Measurements from ENCODE around the gene ETFB.
"Not testable (repeated sequence)": the region's sequence is repeated elsewhere in the genome, so short reads cannot be mapped to it uniquely, and the experiment has no call there.

ETFB gene

DNA sequence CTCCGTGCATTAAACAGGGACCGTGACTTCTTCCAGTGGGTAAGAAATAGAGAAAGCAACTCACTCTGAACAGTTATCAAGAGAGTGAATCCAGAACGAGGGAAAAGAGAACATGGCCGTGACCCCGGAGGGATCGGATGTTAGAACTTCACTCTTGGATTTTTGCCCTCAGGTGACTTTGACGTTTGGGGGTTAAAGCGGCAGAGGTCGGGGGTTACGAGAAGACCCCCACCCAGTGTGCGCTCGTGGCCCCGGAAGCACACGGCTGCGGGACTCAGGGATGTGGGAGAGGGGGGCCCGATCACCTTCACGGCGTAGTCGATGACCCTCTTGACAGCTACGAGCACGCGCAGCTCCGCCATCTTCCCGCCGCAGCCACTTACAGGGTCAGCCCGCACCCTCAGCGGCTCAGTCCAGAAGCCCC is at the start of gene ETFB:
Gene ETFB, minus strand, starts transcription at position 424 of the 424 bp plus-strand sequence. Its CDS starts 62 bp downstream, at position 362.
- no peak for DNase-seq

DNA sequence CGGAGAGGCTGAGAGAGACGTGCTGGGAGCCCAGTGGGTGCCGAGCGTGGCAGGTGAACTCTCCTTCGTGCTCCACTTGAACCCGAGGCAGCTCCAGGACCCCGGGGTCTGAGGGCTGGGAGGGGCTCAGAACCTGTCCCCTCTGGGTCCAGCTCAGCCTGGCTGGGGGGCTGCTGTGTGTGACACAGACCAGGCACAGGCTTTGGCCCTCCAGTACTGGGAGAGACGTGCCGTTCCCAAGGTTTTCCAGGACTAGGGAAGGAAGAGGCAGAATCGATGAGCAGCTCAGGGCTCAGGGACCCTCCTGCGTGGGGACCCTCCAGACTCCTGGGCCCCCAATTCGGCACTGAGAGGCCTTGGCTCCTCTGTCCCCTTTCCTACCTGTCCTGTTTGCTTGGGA is 49.0 kb upstream of the ETFB start:
- DNase-seq, result no peak

DNA sequence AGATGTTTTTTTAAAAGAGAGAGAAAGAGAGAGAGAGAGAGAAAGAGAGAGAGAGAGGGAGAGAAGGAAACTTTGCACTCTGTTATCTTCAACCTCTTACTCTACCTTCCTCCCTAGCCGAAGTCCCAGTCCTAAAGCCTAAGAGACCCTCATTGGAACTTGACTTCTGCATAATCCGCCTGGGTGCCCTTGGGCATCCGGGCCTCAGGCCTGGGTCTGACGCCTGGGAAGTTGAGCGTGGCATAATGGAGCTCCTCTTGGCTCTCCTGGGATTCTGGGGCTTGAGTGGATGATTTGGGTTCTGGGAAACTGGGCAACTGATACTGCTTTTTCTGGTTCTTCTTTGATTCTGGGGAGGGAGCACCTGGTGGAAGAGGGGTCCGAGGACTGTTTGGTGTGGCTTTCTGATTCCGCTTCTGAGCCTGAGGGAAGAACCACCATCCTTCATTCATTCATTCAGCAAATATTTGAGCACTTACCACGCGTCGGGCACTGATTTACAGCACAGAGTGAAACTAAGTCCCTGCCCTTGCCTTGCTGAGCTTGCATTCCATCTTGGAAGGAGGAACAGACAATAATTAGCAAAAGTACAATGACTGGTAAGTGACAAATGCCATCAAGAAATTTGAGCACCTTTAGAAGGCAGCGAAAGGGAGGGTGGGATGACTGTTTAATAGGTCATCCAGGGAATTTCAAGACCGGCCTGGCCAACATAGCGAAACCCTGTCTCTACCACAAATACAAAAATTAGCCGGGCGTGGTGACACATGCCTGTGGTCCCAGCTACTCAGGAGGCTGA is 45.0 kb upstream of the ETFB start:
- DNase-seq, result no peak

DNA sequence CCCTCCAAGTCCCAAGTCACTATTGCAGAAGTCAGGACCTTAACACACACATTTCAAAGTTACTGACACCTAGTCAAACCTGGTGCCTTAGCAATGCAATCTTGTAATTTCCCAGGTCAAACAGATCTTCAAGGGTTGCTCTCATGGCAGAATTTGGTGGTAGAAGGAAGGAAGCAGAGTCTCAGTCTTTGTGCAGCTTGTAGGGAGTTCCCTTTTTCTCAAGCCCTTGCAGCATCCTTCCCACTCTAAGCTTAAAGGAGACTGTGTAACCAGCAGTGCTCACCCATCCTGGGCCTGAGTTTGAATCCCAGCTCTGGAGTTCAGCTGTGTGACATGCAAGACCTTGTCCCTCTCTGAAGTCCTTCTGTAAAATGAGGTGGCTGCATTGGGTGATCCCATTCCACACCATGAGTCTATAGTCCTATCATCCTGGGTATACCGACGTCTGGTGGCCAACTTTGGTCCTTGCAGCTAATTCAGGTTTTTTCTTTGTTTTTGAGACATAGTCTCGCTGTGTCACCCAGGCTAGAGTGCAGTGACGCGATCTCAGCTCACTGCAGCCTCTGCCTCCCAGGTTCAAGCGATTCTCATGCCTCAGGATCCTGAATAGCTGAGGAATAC is 41.4 kb upstream of the ETFB start:
- peak; percentile 53 for DNase-seq

DNA sequence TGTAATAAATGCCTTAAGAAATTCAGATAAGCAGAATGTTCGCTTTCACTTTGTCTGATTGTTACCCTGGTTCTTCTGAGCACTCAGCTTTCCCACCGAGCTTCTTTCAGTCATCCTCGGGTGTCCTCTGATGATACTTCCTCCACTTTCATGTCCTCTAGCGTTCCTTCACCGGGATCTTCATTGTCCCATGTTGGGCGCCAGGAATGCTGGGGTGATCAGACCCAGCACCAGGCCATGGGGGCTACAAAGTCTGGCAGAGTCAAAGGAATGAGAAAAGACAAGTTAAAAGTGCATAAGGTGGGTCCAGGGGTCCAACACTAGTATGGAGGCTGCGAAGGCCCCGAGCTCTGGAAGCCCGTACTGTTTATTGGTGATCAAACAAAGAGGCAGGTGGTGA is 35.9 kb upstream of the ETFB start:
- DNase-seq, result no peak

DNA sequence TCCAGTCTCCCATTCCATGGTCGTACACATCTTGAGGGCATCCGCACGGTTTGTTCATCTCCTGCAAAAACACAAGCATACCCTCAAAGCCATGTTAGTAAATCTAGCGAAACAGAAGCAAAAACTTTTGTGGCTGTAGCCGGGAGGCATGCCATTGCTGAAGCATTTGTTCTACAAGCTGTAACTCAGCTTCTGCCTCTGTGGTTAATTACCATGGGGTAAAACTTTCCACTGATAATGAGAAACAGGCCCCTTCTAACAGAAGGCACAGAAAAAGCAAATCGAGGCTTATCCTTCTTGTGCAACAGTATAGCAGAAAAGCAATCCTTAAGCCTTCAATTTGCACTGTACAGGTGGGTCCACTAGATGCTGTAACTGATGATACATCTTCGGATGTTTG is 33.7 kb upstream of the ETFB start:
- not testable (repeated sequence) for DNase-seq

DNA sequence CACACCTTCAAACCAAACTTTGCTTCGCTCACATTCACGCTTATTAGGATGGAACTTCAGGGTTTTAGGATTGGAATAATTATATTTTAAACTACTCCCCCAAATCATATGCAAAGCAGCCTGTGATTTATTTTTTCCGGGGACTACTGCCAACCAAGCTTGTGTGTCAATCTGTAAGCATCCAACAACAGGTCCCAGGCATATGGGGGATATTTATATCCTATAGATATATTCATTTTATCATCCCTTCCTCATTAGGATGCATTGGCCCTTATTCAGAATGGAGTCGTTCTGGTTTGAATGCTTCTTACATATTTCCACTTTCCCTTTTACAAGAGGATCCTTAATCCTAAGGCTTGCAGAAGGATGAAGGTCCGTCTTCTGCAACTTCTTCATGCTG is 33.0 kb upstream of the ETFB start:
- DNase-seq, result no peak

DNA sequence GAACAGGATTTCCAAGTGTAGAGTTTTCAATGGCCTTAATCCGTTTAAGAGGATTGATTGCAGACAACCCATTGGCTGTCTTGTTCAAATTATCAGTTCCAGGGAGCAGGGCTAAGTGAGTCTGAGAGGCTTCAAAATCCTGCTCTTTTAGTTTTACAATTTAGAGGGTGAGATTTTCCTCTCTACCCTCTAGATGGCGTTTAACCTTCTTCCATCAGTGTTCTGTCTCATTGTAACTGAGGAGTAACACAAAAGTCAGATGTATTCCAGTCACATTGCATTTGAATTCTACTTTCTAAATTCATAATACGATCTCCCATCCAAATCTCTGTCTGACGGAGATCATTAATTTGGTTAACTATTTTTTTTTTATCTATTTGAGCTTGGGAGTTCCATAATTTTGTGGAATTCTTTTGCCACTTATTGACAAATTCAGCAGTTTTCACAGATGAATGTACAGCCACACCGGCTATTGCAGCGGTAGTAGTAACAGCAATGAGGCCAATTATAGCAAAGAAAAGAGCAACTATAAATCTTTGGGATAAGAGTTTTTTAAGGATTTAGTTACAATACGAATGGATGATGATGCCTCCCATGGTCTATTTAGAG is 32.0 kb upstream of the ETFB start:
- DNase-seq, result no peak

DNA sequence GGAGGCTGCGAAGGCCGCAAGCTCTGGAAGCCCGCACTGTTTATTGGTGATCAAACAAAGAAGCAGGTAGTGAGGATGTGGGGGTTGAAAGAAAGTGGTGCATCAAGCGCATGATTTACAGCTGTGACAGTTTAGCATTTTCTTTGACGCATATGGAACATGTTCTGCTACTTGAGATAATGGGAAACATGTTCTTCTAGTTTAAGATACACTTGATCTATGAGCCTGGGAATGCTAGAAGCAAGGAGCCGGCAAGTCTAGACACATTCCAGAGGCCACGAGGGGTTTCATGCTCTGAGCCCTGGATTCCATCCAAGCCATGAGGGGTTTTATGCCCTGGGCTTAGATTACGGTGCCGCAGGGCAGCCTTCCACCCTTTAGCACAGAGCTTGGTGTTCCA is 31.3 kb upstream of the ETFB start:
- not testable (repeated sequence) for DNase-seq

DNA sequence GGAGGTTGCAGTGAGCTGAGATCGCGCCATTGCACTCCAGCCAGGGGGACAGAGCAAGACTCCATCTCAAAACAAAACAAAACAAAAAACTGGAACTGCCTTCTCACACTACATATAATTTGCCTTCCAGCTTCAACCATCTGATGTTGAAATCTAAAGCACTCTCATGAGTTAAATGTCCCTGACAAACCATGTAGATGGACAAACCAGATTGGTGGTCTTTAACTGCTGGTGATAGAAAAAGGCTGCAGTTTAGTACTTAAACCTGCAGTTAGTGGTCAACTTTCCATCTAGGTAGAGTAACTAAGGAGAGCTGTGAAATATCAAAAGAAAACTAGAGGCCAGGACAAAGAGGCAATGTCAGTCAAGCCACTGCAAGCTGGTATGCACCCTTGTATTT is 30.0 kb upstream of the ETFB start:
- no peak for DNase-seq

DNA sequence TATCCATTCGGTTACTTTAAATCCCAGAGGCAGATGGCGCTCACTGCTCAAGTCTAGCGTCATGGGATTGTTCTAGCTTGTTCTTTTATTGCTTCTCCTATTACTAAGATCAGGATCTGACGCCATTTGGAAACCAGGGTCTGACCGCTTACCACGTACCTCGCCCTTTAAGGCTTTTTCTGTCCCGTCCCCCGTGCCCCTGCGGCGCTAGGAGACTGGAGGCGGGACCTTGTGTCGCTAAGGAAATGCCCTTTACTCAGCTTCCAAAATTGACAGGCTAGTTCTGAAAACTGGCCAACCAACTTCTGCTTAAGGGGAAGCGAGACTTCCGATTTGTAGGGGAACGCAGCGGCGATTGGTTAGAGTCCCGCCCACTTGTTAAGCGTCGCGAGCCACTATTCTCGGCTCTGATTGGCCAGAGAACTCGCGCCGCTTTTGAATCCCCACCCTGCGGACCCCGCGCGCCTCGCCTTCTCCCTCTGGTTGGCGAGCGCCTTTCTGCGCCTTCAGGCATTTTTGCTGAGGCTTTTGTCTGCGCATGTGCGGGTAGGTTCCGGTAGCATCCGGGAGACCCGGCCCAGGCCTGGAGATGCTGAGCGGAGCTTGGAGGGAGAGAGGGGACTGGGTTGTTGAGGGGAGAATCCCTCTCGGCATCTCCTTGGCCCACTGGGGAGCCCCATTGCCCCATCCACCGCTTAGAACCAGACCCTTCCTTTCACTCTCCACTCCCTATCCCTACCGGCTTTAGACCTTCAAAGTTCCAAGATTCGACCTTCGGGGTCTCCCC is 28.1 kb upstream of the ETFB start:
- peak; percentile 98 for DNase-seq

DNA sequence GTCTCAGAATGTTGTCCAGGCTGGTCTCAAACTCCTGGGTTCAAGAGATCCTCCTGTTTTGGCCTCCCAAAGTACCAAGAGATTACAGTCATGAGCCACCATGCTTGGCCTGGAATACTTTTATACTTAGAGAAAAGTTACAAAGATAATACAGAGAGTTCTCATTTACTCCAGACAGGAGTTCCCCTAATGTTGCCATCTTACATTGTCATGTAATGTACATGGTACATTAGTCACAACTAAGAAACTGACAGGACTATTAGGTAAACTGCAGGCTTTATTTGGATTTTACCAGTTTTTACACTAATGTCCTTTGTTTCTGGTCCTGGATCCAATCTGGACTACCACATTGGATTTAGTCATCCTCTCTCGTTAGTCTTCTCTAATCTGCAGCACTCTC is 26.5 kb upstream of the ETFB start:
- no peak for DNase-seq

DNA sequence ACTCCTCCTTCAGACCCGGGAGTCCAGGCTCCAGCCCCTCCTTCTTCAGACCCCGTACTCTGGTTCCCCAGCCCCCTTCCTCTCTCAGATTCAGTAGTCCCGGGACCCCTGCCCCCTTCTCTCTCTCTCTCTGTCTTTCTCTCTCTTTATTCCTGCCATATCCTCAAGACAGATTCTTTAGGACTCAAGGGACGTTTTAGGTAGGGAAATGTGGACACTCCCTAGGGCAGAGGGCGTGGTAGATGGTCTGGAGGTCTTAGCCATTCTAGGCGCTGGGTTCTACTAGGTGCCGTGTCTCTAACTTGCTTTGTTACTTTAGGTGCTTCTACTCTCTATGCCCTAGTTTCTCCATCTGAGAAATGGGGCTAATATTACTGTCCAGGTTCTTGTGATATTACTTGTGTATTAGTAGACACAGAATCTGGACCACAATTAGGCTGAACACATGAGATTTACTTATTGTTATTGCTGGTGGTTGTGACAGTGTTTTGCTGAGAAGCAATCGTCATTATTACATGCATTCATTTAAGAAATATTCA is 25.0 kb upstream of the ETFB start:
- no peak for DNase-seq

DNA sequence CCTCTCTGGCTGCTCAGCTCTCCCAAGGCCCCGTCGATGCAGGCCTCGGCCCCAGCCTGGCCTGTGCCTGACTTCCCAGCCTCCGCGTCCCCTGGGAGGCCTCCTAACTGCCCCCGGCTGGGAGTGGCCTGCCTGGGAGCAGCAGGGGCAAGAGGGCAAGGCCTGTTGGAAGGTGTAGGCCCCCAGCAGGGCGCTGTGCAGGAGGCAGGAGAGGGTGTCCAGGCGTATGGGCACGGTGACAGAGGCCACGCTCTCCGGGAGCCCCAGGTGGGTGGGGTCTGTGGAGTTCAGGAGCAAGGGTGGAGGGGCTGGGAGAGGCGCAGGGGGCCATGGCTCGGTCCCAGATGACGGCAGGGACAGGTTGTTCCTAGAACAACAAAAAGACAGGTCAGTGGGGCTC is 23.0 kb upstream of the ETFB start:
- DNase-seq, result no peak

DNA sequence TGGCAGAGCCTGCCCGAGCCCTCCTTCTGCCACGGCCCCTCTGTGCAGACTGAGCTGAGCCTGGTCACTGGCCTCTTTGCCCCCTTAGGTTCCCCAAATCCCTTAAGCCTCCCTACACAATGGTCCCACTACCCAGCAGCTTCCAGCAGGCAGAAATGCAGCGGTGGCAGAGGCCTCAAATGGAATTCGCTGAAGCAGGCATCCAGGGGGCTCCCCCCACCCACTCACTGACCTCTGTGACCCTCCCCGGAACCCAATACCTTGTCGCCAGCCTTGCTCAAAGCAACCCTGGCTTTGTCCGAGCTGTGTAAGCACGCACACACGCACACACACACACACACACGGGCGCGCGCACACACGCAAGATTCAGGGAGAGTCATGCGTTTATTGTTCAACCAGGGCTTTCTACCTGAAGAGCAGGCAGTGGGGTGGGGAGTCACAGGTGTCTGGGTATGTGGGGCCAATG is 21.8 kb upstream of the ETFB start, which contains the start of gene LIM2:
Gene LIM2, minus strand, starts transcription at position 51 of the 466 bp plus-strand sequence. CDS start 531 bp downstream, outside the sequence.
- DNase-seq, result peak; percentile 31

DNA sequence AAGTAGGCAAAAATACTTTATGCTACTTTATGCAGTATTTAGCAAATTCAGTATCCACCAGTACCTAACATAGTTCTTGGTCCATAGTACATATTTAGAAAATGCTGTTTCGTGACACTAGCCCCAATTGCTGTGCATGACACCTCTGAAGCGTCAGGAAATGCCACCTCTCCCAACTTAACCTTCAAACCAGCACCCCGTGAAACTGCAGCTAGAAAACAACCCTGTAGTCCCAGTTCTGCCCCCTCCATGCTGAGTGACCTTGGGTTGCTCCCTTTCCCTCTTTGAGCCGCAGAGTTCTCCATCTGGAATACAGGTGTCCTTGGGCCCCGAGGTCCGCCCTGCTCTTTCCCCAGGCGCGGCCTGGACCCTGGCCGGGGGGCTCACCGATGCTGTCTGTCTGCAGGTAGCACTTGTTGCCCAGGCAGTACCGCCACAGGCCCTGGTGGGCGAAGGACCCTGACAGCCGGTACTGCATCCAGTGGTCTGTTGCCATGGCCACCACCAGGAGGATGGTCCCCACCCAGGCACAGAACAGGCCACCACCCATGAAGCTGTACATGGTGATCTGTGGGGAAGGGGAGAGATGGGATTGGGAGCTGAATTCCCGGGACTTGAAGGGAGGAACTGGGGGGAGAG is 20.8 kb upstream of the ETFB start:
- no peak for DNase-seq

DNA sequence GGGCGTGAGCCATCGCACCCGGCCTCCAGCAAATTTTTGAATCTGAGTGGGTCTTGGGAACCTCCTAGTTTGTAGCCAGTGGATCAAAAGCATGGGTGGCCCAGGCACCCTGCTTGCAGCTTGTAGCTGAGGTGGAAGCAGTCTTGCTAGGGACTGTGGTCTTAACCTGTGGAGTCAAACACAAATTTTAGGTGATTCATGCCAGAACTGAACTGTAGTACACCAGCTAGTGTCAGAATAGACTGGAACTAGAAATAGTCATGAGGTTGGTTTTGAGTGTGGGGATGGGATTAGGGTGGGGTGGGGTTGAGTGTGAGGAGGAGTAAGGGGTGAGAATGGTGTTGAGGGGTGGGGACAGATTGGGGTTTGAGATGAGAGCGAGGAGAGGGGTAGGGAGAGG is 15.8 kb upstream of the ETFB start:
- DNase-seq, result no peak

DNA sequence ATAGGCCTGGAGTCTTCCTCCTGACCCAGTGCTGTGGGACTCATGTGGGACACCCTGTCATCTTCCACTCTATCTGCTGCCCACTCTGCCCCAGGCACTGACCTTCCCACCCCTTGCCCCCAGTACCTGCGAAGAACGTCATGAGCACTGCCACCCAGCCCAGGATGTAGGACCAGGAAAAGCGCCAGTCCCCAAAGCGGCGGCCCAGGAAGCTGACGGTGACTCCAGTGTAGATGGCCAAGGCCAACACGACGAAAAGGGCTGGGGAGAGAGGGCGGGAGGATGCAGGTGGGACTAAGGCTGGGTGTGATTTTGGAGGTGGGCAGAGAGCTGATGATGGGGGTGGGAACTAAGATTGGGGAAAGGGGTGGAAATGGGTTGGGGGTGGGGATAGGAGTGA is 14.2 kb upstream of the ETFB start:
- no peak for DNase-seq

DNA sequence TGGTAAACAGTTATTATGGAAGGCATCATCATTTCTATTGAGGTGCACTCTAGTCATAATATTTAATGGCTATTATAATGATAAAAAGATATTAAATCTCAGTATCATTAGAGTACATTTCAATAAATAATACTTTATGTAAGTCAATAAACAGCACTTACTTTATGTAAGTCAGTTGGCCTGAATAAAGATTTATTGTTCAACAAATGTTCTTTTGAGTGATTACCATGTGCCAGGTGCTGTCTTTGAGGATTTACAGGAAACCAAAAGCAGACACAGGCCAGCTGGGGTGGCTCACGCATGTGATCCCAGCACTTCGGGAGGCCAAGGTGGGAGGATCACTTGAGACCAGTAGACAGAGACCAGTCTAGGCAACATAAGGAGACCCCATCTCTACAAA is 11.2 kb upstream of the ETFB start:
- DNase-seq, result no peak

DNA sequence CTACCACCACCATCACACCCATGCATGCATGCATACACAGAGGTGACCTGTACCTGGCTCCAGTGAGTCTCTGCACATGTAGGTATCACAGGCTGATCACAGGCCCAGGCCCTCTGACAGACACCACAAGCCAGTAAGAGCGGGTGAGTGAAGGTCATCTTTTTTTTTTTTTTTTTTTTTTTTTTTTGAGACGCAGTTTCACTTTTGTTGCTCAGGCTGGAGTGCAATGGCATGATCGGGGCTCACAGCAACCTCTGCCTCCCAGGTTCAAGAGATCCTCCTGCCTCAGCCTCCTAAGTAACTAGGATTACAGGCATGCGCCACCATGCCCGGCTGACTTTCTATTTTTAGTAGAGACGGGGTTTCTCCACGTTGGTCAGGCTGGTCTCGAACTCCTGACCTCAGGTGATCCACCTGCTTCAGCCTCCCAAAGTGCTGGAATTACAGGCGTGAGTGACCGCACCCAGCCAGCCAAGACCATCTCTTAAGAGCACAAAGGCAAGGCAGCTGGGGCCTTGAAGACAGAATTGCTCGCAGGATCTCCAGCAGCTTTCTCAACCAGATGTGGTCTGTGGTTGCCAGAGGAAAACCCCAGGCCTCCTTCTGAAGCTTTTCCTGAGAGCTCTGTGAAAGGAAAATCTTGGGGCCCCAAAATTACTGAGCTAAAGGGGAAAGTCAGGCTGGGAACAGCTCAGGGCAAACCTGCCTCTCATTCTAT is 9.5 kb upstream of the ETFB start:
- peak; percentile 66 for DNase-seq

DNA sequence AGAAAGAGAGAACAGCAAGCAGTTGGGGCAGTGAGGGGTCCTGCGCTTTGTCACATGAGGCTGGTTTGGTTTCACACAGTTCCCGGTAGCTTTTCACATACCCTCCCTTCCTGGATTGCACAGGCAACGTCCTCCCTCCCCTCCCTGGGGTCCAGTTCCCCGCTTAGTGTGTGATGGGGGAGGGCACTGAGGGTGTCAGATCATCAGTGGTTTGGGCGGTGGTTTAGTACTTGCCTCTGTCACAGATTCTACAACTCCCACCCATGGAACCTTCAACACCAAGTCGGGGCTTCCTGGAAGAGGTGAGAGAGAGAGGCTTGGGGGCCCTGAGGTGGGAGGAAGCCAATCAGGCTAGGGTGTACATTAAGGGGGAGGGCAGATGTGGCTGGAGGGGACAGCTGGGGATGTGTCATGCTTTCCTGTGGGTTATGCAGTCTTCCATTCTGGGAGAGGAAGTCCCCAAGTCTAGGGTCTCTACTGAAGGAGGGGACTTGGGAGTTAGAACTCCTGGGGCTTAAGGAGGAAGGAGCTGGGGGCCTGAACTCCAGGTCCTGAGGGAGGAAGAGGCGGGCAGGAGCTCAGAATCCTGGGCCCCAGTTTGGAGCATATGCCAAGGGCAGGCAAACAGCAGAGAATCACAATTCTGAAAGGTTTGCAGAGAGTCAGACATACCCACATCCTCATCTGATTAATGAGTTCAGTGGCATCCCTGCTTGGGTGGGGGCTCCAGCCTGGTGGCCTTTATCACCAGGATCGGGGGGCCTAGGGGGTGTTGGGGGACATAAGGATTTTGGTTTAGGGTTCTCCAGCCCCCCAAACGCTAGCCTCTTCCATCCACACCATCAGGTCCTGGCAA is 6.7 kb upstream of the ETFB start, which contains the start of gene NKG7:
Gene NKG7, minus strand, starts transcription at position 6 of the 856 bp plus-strand sequence. CDS start 119 bp downstream, outside the sequence.
- peak; percentile 87 for DNase-seq
